ENCODE data around the gene WDR36.

GRCh38 chr5:111069839-111070238, 22.3 kb upstream of the WDR36 start:
- TF ChIP-seq EZH2 (IDR thresholded peaks at IDR 0.05; ENCODE audit: insufficient read depth, poor library complexity, severe bottlenecking), result no peak
- no peak for TF ChIP-seq EZH2phosphoT487 (IDR thresholded peaks at IDR 0.05; ENCODE audit: insufficient read depth, low read depth)
